Measurements from ENCODE around the gene PDE3B. TPM values are rescaled to one million over a fixed set of nuclear protein-coding genes. Genes with fewer than 3 reads are reported as not detected.
A peak's percentile ranks its signal among the peaks of the same experiment; 100 is the strongest.
"Not testable (repeated sequence)": the region's sequence is repeated elsewhere in the genome, so short reads cannot be mapped to it uniquely, and the experiment has no call there.

PDE3B gene
- total RNA-seq, 1 donor from 2014 or later = 1.7 TPM

DNA sequence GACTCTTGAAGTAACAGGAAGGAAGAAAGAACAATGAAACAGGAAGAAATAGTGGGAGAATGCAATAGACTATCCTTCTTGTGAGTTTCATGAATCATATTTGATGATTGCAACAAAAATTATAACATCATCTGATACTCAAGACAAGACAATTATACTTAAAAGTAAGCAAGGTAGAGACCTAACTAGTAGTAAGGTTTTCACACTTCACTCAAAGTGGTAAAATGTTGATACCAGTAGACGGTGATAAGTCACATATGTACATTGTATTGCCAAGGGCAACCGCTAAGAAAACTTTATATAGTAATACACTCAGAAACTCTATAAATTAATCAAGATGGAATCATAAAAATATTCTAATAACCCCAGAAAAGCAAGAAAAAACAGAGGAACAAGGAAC lies 140.6 kb downstream of the PDE3B start:
- no peak for DNase-seq (ENCODE audit: extremely low read depth, low read depth, low spot score)

DNA sequence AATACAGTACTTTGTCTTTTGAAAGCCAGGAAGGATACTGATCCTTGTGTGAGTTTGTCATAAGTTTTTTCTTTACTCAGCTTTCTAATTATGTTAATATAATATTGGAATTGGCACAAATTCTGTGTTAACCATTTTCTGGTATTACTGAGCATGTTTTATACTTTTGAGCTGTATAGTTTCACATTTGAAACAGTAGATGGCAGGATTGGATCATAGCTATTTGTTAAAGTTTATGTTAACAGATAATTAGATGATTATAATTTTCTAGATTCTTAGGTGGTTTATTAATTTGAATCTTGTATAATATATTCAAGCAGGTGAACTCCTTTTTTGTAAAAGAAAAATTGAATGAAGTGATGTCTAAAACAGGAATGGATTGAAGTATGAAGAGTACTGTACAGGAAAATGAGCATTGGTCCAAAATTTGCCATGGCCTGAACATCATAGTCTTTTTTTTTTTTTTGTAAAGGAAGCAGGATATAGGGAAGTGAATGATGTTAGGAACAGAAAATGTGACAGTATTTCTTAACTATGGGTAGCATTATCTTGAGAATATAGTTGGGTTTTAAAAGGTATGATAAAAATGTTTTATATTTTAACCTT lies 146.4 kb downstream of the PDE3B start:
- DNase-seq (ENCODE audit: extremely low read depth, low read depth, low spot score) = peak; percentile 22

- no peak for DNase-seq (ENCODE audit: extremely low read depth, low read depth, low spot score)
These were observed 149.9 kb downstream of the PDE3B start for GRCh38 chr11:14793546-14793945.

DNA sequence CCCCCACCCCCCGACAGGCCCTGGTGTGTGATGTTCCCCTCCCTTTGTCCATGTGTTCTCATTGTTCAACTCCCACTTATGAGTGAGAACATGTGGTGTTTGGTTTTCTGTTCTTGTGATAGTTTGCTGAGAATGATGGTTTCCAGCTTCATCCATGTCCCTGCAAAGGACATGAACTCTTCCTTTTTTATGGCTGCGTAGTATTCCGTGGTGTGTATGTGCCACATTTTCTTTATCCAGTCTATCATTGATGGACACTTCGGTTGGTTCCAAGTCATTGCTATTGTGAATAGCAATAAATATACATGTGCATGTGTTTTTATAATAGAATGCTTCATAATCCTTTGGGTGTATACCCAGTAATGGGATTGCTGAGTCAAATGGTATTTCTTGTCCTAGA lies 152.4 kb downstream of the PDE3B start:
- not testable (repeated sequence) for DNase-seq (ENCODE audit: extremely low read depth, low read depth, low spot score)

DNA sequence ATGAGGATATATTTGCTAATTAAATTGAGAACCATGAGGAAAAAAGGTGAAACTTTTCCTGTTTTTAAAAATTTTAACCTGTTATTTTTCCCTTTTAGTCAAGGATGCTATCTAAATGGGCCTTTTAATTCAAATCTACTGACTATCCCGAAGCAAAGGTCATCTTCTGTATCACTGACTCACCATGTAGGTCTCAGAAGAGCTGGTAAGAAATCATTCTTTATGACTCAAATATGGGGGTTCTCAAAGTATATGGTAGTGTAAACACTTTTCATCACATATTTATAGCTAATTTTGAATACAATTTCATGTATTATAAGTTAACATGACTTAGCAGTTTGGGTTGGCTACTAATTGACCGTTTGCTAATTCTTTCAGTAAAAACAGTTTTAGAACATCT lies 160.2 kb downstream of the PDE3B start:
- DNase-seq (ENCODE audit: extremely low read depth, low read depth, low spot score) = no peak

DNA sequence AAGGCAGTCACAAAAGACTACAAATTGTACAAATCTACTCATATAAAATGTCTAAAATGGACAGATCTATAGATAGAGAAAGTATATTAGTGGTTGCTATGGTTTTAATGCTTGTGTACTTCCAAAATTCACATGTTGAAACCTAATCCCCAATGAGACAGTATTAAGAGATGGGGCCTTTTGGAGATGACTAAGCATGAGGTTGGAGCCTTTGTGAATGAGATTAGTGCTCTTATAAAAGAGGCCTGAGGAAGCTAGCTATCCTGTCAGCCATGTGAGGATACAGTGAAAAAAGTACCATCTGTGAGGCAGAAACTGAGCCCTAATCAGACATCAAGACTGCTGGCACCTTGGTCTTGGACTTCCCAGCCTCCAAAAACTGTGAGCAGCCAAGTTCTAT lies 165.9 kb downstream of the PDE3B start:
- DNase-seq (ENCODE audit: extremely low read depth, low read depth, low spot score) = no peak

- no peak for DNase-seq (ENCODE audit: extremely low read depth, low read depth, low spot score)
These were observed 169.2 kb downstream of the PDE3B start for GRCh38 chr11:14812757-14813156.

- no peak for DNase-seq (ENCODE audit: extremely low read depth, low read depth, low spot score)
These were observed 169.9 kb downstream of the PDE3B start for GRCh38 chr11:14813516-14813915.

DNA sequence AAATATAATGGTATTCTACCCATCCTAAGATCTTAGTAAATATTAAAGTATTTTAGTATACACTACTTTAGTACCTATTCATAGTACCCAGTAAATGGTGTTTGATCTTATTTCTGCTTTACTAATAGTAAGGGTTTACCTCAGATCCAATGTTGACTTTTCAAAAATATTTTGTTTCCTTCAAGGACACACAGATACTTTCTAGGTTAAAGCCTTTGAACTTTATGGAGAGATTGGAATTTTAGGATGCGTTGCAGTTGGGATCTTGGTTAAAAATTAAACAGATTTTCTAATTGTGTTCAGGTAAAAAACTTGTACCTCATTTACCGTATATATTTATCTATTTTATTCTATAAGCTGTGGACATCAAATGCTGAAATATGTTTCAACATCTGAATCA lies 175.2 kb downstream of the PDE3B start:
- no peak for DNase-seq (ENCODE audit: extremely low read depth, low read depth, low spot score)

DNA sequence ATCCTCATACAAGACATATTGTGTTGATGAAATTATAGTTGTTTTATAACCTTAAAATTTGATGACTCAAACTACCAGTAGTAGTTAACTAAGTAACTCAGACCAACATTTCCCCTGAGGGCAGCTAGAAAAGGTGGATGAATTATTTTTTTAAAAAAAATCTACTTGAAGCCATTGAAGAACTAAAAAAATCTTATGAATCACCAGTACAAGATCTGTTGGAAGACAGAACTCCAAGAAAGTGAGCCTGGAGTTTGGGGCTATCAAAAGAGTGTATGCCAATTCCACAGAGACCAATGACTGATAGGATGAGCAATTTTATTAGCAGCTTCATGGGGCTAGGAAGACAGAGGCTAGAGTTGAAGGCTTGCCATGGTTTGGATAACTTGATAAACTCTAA lies 176.0 kb downstream of the PDE3B start:
- DNase-seq (ENCODE audit: extremely low read depth, low read depth, low spot score) = no peak

DNA sequence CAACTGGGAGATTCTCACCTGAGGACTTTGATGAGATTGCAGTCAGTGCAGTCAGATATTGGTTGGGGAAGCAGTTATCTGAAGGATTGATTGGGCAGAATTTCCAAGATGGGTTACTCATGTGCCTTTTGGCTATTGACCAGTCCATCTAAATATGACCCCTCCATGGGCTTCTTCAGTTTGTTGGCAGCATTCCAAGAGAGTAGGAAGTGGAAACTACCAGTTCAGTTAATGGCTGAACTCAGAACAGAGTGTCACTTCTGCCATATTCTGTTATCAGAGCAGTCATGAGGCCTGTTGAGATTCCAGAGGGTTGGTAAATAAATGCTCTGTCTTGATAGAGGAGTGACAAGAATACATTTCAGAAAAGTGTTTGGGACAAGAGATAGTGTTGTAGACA lies 177.4 kb downstream of the PDE3B start:
- DNase-seq (ENCODE audit: extremely low read depth, low read depth, low spot score) = no peak

- DNase-seq (ENCODE audit: extremely low read depth, low read depth, low spot score) = no peak
These were observed 183.0 kb downstream of the PDE3B start for GRCh38 chr11:14826600-14826999.

- no peak for DNase-seq (ENCODE audit: extremely low read depth, low read depth, low spot score)
These were observed 192.2 kb downstream of the PDE3B start for GRCh38 chr11:14835496-14836492.

GRCh38 chr11:14842002-14842401 lies 198.4 kb downstream of the PDE3B start:
- DNase-seq (ENCODE audit: extremely low read depth, low read depth, low spot score) = no peak

GRCh38 chr11:14852571-14853177 lies 209.1 kb downstream of the PDE3B start:
- no peak for DNase-seq (ENCODE audit: extremely low read depth, low read depth, low spot score)

DNA sequence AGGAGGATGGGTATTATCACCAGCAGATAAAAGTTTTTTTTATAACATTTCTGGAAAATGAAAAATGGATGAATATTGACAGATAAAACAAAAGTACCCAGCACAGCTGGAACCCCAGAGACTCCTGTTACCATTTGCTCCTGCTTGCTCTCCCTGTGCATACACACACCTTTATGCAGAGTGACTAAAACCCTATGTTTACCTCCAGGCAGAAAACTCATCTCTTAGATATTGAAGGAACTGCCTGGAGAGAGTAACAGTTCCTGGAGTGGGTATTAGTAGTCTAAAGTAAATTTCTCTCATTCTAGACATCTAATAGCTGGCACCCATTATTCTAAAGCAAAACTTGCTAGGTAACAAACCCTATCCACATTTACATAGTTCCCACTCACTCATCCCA lies 210.5 kb downstream of the PDE3B start:
- no peak for DNase-seq (ENCODE audit: extremely low read depth, low read depth, low spot score)

DNA sequence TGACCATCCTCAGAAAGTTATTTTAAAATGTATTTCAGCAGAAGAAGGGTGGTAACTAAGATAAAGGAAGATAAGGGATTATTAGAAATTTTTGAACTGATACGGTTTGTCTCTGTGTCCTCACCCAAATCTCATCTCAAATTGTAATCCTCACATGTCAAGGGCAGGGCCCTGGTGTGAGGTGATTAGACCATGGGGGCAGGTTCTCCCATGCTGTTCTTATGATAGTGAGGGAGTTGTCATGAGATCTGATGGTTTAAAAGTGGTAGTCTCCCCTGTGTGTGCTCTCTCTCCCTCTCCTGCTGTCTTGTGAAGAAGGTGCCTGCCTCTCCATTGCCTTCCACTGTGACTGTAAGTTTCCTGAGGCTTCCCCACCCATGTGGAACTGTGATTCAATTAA lies 212.3 kb downstream of the PDE3B start:
- DNase-seq (ENCODE audit: extremely low read depth, low read depth, low spot score) = no peak

DNA sequence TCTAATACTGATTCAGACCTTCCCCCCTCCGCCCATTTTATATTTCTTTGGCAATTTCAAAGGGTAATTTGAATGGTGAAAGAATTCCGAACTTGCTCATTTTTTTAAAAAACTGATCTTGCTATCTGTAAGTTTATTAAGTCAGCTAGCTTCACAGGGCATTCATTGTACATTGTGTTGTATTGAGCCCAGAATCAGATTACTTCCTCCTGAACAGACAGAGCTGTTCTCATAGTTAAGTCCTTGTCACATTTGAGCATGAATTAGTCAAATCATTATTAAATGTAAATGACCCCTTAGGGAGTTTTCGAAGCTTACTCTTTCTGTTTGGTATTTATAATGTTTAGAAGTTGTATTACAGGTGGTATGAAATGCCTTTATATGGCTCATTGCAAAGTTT lies 214.0 kb downstream of the PDE3B start:
- DNase-seq (ENCODE audit: extremely low read depth, low read depth, low spot score) = no peak

DNA sequence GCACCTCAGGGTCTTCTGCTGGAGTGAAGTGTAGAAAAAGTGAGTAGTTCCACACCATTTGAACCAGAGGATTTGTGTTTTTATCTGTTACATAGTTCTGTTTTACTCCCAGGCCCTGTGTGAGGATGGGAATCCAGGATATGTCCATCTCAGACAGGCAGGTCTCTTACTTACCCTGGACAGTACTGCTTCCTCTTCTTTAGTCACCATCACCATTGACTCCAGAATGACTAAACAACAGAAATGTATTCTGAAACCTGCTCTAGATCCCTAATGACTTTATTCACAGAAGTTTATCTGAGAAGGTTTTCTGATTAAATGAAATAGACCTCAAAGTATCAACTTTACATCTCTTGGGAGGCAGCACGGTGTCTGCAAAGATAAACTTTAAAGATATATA lies 214.8 kb downstream of the PDE3B start:
- DNase-seq (ENCODE audit: extremely low read depth, low read depth, low spot score) = no peak

DNA sequence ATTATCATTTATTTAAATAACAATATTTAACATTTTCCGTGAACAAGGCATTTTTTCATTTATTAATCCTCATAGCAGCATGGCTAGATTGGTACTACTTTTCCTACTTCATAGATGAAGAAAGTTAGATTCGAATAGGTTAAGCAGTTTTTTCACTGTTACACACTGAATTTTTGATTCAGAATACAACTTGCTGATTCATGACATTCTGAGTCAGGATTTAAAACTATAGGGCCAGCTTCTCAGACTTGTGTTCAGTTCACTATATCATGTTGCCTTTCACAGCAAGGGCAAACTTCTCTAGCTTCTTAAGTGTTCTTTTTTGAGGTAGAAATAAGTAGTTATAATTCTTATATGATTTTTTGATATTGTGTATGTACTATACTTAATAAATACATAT lies 216.9 kb downstream of the PDE3B start:
- DNase-seq (ENCODE audit: extremely low read depth, low read depth, low spot score) = no peak

- DNase-seq (ENCODE audit: extremely low read depth, low read depth, low spot score) = no peak
These were observed 218.1 kb downstream of the PDE3B start for GRCh38 chr11:14861680-14862079.

DNA sequence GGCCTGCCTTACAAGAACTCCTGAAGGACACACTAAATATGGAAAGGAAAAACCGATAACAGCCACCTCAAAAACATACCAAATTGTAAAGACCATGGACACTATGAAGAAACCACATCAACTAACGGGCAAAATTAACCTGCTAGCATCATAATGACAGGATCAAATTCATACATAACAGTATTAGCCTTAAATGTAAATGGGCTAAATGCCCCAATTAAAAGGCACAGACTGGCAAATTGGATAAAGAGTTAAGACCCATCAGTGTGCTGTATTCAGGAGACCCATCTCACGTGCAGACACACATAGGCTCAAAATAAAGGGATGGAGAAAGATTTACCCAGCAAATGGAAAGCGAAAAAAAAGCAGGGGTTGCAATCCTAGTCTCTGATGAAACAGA lies 220.2 kb downstream of the PDE3B start:
- not testable (repeated sequence) for DNase-seq (ENCODE audit: extremely low read depth, low read depth, low spot score)

Data from glomerular endothelial cell (primary cell).